Skeletal muscle cell (primary cell): ENCODE data around the gene CCK.

Experiments
- DNase-seq: peaks from one replicate; pipeline ENCODE4 v3.0.0-alpha.2; 2010; ENCODE audit warnings: low read depth
- H3K4me3 ChIP-seq: 2 replicates; pipeline ENCODE4 v1.5.1; 2011; ENCODE audit warnings: low read depth, mild to moderate bottlenecking, control low read depth, low read length, moderate library complexity

Gene CCK

GRCh38 chr3:42229266-42229941 is 36.6 kb downstream of the CCK start:
- no peak overlapping the region for H3K4me3 ChIP-seq
- DNase-seq: no peak

GRCh38 chr3:42228796-42229195 is 37.2 kb downstream of the CCK start:
- H3K4me3 ChIP-seq: no peak overlapping the region
- no peak for DNase-seq

GRCh38 chr3:42226470-42227425 is 39.2 kb downstream of the CCK start:
- DNase-seq: no peak
- H3K4me3 ChIP-seq: no peak overlapping the region

GRCh38 chr3:42225486-42226363 is 40.3 kb downstream of the CCK start:
- no peak overlapping the region for H3K4me3 ChIP-seq

GRCh38 chr3:42224658-42225421 is 41.1 kb downstream of the CCK start:
- no peak overlapping the region for H3K4me3 ChIP-seq
- DNase-seq: no peak

More at GRCh38 chr3:42225486-42226363, 40.3 kb downstream of the CCK start:
- DNase-seq: no peak

- no peak for DNase-seq
- H3K4me3 ChIP-seq: no peak overlapping the region
Measured at GRCh38 chr3:42224178-42224577, 41.8 kb downstream of the CCK start.

GRCh38 chr3:42222942-42223693 is 42.9 kb downstream of the CCK start:
- DNase-seq: no peak
- H3K4me3 ChIP-seq: no peak overlapping the region

GRCh38 chr3:42220436-42221121 is 45.4 kb downstream of the CCK start:
- no peak overlapping the region for H3K4me3 ChIP-seq
- no peak for DNase-seq

GRCh38 chr3:42216931-42217333 is 49.1 kb downstream of the CCK start:
- DNase-seq: no peak

GRCh38 chr3:42216302-42216701 is 49.7 kb downstream of the CCK start:
- DNase-seq: no peak
- no peak overlapping the region for H3K4me3 ChIP-seq

More at GRCh38 chr3:42216931-42217333, 49.1 kb downstream of the CCK start:
- no peak overlapping the region for H3K4me3 ChIP-seq

- DNase-seq: no peak
- H3K4me3 ChIP-seq: no peak overlapping the region
Measured at GRCh38 chr3:42214565-42215283, 51.3 kb downstream of the CCK start.

GRCh38 chr3:42214064-42214463 is 51.9 kb downstream of the CCK start:
- DNase-seq: no peak
- H3K4me3 ChIP-seq: no peak overlapping the region

- no peak for DNase-seq
- no peak overlapping the region for H3K4me3 ChIP-seq
Measured at GRCh38 chr3:42213417-42213816, 52.6 kb downstream of the CCK start.

- DNase-seq: no peak
Measured at GRCh38 chr3:42210726-42211125, 55.3 kb downstream of the CCK start.

GRCh38 chr3:42209917-42210316 is 56.1 kb downstream of the CCK start:
- H3K4me3 ChIP-seq: no peak overlapping the region
- DNase-seq: no peak

More at GRCh38 chr3:42210726-42211125, 55.3 kb downstream of the CCK start:
- H3K4me3 ChIP-seq: no peak overlapping the region
